ENCODE results near the gene PSMD7. TPM values are rescaled to one million over a fixed set of nuclear protein-coding genes. Genes with fewer than 3 reads are reported as not detected.

PSMD7 gene
- total RNA-seq, 1 donor from 2014 or later = 127 TPM

DNA sequence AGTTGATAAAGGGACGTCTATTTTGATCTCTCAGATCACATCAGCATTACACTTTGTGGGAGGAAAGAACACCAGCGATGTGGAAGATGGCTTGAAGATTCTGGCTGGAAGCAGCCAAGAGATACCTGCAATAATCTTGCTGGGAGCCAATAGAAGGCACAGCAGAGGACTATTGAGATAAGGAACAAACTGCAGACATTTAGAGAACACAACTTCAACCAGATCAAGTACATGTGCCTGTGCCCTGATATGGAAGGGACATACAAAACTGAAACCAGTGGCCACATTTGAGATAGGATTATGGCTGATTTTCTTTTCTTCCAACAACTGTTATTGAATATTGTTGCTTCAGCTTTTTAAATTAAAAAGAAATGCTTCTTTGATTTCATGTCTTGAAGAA, 18.6 kb upstream of the PSMD7 start:
- no peaks in the 10 kb centered on the region for H3K9me3 ChIP-seq (ENCODE audit: low read depth)
- Mint-ChIP-seq H3K4me1 (peaks cover 36% of the 10 kb centered on the region), H3K9me3 (peaks cover 6% of the 10 kb centered on the region), H3K4me3 (no peak overlapping the region), H3K27ac (no peak overlapping the region), H3K27me3 (ENCODE audit: insufficient read depth, low read depth) (peaks cover 2% of the 10 kb centered on the region), H3K36me3 (no peaks in the 10 kb centered on the region)
- no peak overlapping the region for H3K4me3 ChIP-seq
- no peaks in the 10 kb centered on the region for H3K27me3 ChIP-seq
- peaks cover 30% of the 10 kb centered on the region for H3F3A ChIP-seq (ENCODE audit: low read depth)
- peaks cover 33% of the 10 kb centered on the region for H3K4me1 ChIP-seq
- H3K4me2 ChIP-seq = no peak overlapping the region
- H3K27ac ChIP-seq = no peak overlapping the region
- H3K36me3 ChIP-seq = no peaks in the 10 kb centered on the region
- no peak overlapping the region for H2AFZ ChIP-seq (replicated peaks)
- no peak for DNase-seq (ENCODE audit: low spot score)
- H4K20me1 ChIP-seq (ENCODE audit: low read depth) = no peaks in the 10 kb centered on the region
- TF ChIP-seq EZH2phosphoT487 (IDR thresholded peaks at IDR 0.05) (no peak), EZH2 (IDR thresholded peaks at IDR 0.05) (no peak)
- TF ChIP-seq, protein P1, sequence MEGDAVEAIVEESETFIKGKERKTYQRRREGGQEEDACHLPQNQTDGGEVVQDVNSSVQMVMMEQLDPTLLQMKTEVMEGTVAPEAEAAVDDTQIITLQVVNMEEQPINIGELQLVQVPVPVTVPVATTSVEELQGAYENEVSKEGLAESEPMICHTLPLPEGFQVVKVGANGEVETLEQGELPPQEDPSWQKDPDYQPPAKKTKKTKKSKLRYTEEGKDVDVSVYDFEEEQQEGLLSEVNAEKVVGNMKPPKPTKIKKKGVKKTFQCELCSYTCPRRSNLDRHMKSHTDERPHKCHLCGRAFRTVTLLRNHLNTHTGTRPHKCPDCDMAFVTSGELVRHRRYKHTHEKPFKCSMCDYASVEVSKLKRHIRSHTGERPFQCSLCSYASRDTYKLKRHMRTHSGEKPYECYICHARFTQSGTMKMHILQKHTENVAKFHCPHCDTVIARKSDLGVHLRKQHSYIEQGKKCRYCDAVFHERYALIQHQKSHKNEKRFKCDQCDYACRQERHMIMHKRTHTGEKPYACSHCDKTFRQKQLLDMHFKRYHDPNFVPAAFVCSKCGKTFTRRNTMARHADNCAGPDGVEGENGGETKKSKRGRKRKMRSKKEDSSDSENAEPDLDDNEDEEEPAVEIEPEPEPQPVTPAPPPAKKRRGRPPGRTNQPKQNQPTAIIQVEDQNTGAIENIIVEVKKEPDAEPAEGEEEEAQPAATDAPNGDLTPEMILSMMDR (IDR thresholded peaks at IDR 0.05) = no peak
- no peaks in the 10 kb centered on the region for H3K79me2 ChIP-seq (ENCODE audit: low read depth)
- H3K9ac ChIP-seq = no peak overlapping the region

GRCh38 chr16:74279266-74279665, 17.3 kb upstream of the PSMD7 start:
- H3K4me1 ChIP-seq = peaks cover 42% of the 10 kb centered on the region
- DNase-seq (ENCODE audit: low spot score) = no peak
- no peak overlapping the region for H3K27ac ChIP-seq
- no peak overlapping the region for H3K27ac Mint-ChIP-seq
- H3K27me3 ChIP-seq = no peaks in the 10 kb centered on the region
- no peak overlapping the region for H3K9ac ChIP-seq
- H3K27me3 Mint-ChIP-seq (ENCODE audit: insufficient read depth, low read depth) = peaks cover 2% of the 10 kb centered on the region
- H3K9me3 Mint-ChIP-seq = peaks cover 9% of the 10 kb centered on the region
- no peaks in the 10 kb centered on the region for H3K79me2 ChIP-seq (ENCODE audit: low read depth)
- H3K4me3 ChIP-seq = no peak overlapping the region
- H2AFZ ChIP-seq (replicated peaks) = no peak overlapping the region
- H4K20me1 ChIP-seq (ENCODE audit: low read depth) = no peaks in the 10 kb centered on the region
- H3K4me3 Mint-ChIP-seq = no peak overlapping the region
- peaks cover 40% of the 10 kb centered on the region for H3K4me1 Mint-ChIP-seq
- H3F3A ChIP-seq (ENCODE audit: low read depth) = peaks cover 43% of the 10 kb centered on the region
- no peak for TF ChIP-seq EZH2 (IDR thresholded peaks at IDR 0.05)
- TF ChIP-seq EZH2phosphoT487 (IDR thresholded peaks at IDR 0.05) = no peak
- TF ChIP-seq, protein P1 (IDR thresholded peaks at IDR 0.05) = no peak
- no peak overlapping the region for H3K4me2 ChIP-seq
- no peaks in the 10 kb centered on the region for H3K36me3 Mint-ChIP-seq
- H3K36me3 ChIP-seq = no peaks in the 10 kb centered on the region
- H3K9me3 ChIP-seq (ENCODE audit: low read depth) = peaks cover 7% of the 10 kb centered on the region

DNA sequence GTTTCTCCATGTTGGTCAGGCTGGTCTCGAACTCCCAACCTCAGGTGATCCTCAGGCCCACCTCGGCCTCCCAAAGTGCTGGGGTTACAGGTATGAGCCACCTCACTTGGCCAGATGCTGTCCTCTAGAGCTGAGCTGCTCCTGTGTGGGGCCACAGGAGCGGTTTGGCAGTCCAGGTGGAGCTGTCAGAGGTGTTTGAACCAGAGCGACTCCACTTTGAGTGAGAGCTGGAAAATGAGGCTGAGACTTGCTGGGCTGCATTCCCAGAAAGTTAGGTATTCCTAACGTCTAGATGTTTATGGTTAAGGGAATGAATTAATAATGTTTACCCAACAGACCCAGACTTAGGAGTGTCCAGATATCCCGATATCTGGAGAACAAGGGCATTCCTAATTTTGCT, 16.8 kb upstream of the PSMD7 start:
- Histone ChIP-seq H3K79me2 (ENCODE audit: low read depth) (no peaks in the 10 kb centered on the region), H3K27me3 (no peaks in the 10 kb centered on the region), H3K4me3 (no peak overlapping the region), H3K27ac (no peak overlapping the region), H3K4me1 (peaks cover 41% of the 10 kb centered on the region), H3K9me3 (ENCODE audit: low read depth) (peaks cover 8% of the 10 kb centered on the region), H3F3A (ENCODE audit: low read depth) (peaks cover 43% of the 10 kb centered on the region), H3K9ac (no peak overlapping the region), H3K4me2 (no peak overlapping the region), H3K36me3 (no peaks in the 10 kb centered on the region), H4K20me1 (ENCODE audit: low read depth) (no peaks in the 10 kb centered on the region), H2AFZ (replicated peaks) (no peak overlapping the region)
- Mint-ChIP-seq H3K9me3 (peaks cover 9% of the 10 kb centered on the region), H3K4me1 (peaks cover 40% of the 10 kb centered on the region), H3K27me3 (ENCODE audit: insufficient read depth, low read depth) (peaks cover 2% of the 10 kb centered on the region), H3K27ac (no peak overlapping the region), H3K4me3 (no peak overlapping the region), H3K36me3 (no peaks in the 10 kb centered on the region)
- TF ChIP-seq EZH2phosphoT487 (IDR thresholded peaks at IDR 0.05) = no peak
- TF ChIP-seq, protein P1 (IDR thresholded peaks at IDR 0.05) = no peak
- TF ChIP-seq EZH2 (IDR thresholded peaks at IDR 0.05) = no peak
- no peak for DNase-seq (ENCODE audit: low spot score)
